Measurements from ENCODE around the gene ACVR1C.

DNA sequence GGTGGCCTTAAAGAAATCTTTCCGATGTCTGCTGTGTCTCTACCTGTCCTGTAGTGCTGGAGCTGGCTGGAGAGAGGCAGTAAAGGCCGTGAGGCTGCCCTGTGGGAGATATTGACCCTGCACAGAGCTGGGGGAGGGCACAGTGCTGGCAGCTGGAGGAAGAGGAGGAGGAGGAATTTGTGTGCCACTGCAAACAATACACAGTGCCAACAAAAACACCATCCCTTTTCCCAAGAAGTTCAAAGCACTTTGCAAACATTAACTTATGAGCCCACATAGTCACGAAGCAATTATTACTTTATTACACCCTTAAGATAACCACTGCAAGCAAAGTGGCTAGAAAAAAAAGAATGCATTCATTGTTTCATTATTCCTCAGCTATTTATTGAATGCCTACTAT, 139.8 kb downstream of the ACVR1C start:
- TF ChIP-seq CTCF (IDR thresholded peaks at IDR 0.05), result no peak
- TF ChIP-seq POLR2A (IDR thresholded peaks at IDR 0.05), result no peak
